Hair follicle dermal papilla cell (primary cell): ENCODE data around the gene SCGN. TPM values are rescaled to one million over a fixed set of nuclear protein-coding genes. Genes with fewer than 3 reads are reported as not detected.

Experiments used
- total RNA-seq: library from RNA; depleted of rRNA; stranded (reverse); fragments of >200 nt; gene quantifications from 2 replicates; pipeline ENCODE4 v1.2.3, GENCODE V29; 2012

SCGN gene
- not detected in 2 replicates for total RNA-seq

GRCh38 chr6:25652007-25652515 is at the start of gene SCGN:
TSS of gene SCGN (plus strand) at chr6:25652215. CDS start at chr6:25652404, 189 bp downstream.

Other genes starting within 250 kb of the SCGN start
- not detected in 2 replicates for gene SLC17A4, start 102.5 kb downstream of the SCGN start, total RNA-seq
- gene SLC17A1, start 179.8 kb downstream of the SCGN start, total RNA-seq, result not detected in 2 replicates
- gene SLC17A3, start 222.0 kb downstream of the SCGN start, total RNA-seq, result not detected in 2 replicates